ENCODE results near the gene ACTMAP.
"Not testable (repeated sequence)": the region's sequence is repeated elsewhere in the genome, so short reads cannot be mapped to it uniquely, and the experiment has no call there.

Gene ACTMAP

DNA sequence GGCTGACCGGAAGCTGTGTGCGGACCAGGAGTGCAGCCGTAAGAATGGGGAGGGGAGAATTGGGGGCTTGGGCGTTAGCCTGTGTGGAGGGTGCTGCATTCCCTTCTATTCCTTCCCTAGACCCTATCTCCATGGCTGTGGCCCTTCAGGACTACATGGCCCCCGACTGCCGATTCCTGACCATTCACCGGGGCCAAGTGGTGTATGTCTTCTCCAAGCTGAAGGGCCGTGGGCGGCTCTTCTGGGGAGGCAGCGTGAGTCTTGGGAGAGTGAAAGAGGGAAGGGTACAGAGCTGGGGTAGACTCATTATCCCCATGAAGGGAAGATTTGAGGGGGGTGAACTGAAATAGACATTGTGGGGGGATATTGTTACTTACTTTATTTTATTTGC lies 25.4 kb upstream of the ACTMAP start:
- DNase-seq = no peak

DNA sequence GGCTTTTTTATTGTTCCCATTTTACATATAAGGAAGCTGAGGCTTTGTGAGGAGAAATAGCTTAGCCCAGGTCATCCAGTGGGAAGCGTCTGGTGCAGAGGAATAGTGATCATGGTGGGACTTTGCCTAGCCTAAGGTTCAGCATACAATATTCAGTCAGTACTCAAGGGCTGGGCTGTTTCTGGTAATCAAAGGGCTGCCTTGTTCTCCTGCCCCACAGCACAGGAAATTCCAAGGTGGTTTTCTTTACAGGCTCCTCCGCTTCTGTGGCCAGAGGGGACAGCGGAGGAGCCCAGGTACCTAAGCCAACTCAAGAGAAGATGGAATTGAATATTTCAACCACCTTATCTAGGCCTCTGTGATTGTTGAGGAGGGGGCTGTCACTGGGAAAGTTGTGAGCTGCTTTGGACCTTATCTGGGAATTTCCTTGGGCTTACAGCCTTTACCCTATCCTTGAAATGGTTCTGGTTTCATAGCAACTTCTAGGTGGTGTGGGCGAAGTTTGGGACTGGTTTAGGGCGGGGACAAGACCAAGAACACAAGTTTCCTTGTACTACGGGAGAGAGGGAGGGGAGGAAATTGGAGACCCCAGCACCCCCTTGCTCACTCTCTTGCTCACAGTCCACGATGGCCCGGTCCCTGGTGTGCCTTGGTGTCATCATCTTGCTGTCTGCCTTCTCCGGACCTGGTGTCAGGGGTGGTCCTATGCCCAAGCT lies 24.8 kb upstream of the ACTMAP start, which contains the start of gene MIA:
MIA (plus strand) TSS at position 606 of the 716 bp plus-strand sequence; CDS start at position 628, 22 bp downstream.
- DNase-seq = no peak

DNA sequence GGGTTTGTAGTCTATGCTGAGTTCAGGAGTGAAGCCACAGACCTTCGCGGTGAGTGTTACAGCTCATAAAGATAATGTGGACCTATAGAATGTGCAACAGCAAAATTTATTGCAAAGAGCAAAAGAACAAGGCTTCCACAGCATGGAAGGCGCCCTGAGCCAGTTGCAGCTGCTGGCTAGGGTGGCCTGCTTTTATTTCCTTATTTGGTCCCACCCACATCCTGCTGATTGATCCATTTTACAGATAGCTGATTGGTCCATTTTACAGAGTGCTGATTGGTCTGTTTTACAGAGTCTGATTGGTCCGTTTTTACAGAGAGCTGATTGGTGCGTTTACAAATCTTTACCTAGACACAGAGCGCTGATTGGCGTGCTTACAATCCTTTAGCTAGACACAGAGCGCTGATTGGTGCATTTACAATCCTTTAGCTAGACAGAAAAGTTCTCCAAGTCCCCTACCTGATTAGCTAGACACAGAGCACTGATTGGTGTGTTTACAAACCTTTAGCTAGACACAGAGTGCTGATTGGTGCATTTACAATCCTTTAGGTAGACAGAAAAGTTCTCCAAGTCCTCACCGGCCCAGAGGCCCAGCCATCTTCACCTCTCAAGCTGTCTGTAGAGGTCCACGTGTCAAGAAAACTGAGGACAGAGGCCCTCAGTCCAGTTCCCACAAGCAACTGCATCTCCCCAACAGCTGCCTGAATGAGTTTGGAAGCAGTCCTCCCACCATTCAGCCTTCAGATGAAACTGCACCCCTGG lies 21.0 kb upstream of the ACTMAP start:
- DNase-seq = not testable (repeated sequence)

DNA sequence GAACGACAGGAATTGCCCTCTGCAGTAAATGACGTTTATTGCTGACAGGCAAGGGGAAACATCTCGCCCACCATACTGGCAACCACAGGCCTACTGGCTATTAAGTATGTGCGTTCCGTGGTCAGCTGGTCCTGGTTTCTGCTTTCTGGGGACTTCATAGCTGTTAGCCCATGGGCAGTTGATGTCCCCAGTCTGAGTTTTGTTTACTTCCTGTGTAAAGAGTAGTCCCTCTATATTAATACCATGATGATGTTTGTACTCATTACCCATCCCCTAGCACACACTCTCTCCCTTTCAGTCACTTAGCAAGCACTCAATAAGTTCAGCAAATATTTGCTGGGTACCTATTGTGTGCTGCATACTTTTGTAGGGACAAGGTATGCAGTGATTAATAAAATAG lies 18.6 kb upstream of the ACTMAP start:
- no peak for DNase-seq

DNA sequence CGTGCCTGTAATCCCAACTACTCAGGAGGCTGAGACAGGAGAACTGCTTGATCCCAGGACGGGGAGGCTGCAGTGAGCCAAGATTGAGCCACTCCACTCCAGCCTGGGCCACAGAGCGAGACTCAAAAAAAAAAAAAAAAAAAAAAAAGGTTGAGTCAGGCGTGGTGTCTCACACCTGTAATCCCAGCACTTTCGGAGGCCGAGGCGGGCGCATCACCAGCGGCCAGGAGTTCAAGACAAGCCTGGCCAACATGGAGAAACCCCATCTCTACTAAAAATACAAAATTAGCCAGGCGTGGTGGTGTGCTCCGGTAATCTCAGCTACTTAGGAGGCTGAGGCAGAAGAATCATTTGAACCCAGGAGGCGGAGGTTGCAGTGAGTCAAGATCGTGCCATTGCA lies 16.1 kb upstream of the ACTMAP start:
- DNase-seq = not testable (repeated sequence)

DNA sequence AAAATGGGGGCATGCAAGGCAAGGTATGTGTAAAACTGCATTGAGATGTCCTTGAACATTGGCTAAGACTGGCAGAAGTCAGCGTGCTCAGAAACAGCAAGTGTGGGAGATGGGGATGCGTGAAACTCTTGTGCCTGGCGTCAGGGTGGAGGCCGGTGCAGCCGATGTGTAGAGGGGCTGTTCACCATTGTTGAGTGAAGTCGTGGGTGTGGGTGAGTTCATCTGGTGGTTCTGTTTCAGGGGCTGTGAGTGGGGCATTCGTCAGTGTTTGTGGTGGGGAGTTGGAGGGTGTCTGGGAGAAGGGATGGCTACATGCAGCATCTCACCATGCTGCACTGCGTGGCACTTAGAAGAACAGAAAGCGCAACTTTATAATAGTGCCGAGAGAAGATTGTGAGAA lies 13.7 kb upstream of the ACTMAP start:
- DNase-seq = no peak

DNA sequence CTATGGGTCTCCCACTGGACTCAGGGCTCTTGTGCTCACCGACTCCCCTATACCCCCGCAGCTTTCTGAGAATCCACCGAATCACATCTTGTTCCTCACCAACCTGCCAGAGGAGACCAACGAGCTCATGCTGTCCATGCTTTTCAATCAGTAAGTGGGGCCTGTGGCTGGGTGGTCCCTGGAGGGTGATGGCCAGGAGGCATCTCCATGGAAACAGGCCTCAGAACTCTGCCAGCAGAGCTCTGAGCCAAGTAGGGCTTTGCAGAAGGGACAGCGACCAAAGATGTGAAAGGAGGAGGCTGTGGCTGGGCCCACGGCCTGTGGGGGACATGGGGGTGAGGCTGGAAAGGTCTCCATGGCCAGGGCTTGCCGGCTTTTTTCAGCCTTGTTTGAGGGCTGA lies 13.2 kb upstream of the ACTMAP start:
- DNase-seq = no peak

DNA sequence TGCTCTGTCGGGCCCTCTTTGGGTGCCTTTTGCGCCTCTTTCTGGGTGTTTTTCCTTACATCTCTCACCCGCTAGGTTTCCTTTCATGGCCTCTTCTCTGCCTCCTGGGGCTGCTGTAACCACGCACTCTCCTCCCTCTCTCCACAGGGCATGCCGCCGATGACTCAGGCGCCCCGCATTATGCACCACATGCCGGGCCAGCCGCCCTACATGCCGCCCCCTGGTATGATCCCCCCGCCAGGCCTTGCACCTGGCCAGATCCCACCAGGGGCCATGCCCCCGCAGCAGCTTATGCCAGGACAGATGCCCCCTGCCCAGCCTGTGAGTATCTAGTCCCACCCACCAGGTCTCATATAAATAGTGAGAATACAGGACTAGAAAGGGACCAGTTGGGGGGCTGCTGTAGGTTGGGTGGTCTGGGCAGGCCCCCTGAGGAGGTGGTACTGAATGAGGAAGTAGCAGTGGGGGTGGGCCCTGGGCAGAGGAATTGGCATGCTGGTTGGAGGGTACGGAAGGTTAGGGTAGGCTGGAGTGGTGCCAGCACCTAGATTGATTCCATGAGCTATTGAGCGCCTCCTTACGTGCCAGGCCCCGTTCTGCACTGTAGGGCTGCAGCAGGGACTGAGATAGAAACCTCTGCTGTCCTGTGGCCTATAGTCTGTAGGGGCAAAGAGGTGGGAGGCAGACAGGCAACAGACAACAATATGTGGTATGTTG lies 12.6 kb upstream of the ACTMAP start:
- DNase-seq = no peak

DNA sequence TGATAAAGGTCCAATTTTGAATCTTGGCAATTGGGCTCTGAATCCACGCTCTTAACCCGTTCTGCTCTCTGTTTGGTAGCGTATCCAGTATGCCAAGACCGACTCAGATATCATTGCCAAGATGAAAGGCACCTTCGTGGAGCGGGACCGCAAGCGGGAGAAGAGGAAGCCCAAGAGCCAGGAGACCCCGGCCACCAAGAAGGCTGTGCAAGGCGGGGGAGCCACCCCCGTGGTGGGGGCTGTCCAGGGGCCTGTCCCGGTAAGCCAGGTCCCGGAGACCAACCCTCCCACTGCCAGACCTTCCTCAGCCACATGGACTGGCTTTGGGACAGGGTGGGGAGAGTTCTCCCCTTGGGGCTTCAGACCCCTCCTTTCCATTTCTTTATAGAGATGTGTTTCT lies 9.1 kb upstream of the ACTMAP start:
- no peak for DNase-seq

DNA sequence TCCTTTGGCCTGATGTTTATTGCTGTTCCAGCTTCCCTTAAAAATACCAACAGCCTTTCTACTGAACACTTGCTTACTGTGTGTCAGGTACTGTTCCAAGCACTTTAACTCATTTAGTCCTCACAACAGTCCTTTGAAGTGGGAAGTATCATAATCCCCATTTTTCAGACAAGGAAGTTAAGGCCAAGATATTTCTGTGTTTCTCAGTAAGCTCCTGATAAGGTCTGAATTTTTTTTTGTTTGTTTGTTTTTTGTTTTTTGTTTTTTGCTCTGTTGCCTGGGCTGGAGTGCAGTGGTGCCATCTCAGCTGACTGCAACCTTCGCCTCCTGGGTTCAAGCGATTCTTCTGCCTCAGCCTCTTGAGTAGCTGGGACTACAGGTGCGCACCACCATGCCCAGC lies 8.2 kb upstream of the ACTMAP start:
- no peak for DNase-seq

DNA sequence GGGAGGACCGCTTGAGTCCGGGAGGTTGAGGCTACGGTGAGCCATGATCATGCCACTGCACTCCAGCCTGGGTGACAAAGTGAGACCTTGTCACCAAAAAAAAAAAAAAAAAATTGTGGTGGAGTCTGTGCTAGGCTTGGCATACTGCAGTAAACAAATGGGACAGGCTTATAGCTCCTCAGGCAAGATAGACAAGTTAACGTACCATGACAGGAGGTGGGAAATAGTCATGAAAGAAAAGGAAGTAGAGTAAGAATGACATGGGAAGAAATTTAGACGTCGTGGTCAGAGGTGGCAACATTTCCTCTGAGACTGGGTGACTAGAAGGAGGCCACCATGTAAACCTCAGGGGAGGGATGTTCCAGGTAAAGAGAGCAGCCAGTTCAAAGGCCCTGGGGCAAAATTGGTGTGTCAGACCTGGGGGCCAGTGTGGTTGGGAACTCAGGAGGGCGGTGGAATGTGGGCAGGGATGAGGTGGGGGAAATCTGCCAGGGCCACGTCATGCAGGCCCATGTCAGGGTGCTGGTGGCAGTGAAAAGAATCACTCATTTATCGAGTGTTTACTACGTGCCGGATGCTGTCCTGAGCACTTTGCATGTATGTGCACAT lies 6.3 kb upstream of the ACTMAP start:
- no peak for DNase-seq

DNA sequence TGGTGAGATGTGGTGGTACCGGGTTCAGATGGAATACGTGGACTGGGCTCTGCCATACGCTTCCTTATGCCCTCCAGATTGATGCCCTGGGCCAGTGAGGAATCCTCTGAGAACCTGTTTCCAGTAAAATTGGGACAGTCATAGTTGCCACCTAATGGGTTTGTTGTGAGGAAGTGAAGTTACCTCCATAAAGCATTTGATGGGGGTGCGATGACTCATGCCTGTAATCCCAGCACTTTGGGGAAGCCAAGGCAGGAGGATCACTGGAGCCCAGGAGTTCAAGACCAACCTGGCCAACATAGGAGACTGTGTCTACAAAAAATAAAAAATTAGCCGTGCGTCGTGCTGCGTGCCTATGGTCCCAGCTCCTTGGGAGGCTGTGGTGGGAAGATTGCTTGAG lies 5.5 kb upstream of the ACTMAP start:
- DNase-seq = no peak

DNA sequence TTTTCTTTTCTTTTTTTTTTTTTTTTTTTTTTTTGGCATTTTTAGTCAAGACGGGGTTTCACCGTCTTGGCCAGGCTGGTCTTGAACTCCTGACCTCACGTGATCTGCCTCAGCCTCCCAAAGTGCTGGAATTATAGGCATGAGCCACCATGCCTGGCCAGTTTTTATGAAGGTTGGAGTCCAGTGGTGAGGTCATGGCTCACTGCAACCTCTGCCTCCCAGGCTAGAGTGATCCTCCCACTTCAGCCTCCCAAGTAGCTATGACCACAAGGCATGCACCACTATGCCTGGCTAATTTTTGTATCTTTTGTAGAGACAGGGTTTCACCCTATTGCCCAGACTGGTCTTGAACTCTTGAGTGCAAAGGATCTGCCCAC lies 5.0 kb upstream of the ACTMAP start:
- no peak for DNase-seq

DNA sequence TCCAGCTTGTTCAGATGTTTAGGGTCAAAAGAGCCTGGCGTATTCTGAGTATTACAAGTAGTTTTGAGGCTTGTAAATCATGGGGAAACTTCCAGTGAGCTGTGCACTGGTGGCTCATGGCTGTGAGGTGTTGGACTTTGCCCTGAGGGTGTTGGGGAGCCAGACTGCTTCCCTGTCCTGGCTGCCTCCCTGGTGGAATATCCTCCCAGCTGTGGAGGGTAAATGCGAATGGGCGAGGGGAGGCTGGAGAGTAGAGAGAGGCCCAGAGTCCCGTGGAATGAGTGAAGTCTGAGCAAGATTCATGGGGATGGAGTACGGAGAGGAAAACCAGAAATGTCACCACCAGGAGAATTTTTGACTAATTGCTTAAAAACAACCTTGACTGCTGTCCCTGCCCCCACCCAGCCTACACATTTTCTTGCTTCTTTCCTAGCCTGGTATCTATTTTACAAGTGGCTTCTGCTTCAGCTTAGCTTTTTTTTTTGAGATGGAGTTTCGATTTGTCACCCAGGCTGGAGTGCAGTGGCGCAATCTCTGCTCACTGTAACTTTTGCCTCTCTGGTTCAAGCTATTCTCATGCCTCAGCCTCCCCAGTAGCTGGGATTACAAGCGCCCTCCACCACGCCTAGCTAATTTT lies 4.5 kb upstream of the ACTMAP start:
- DNase-seq = no peak

DNA sequence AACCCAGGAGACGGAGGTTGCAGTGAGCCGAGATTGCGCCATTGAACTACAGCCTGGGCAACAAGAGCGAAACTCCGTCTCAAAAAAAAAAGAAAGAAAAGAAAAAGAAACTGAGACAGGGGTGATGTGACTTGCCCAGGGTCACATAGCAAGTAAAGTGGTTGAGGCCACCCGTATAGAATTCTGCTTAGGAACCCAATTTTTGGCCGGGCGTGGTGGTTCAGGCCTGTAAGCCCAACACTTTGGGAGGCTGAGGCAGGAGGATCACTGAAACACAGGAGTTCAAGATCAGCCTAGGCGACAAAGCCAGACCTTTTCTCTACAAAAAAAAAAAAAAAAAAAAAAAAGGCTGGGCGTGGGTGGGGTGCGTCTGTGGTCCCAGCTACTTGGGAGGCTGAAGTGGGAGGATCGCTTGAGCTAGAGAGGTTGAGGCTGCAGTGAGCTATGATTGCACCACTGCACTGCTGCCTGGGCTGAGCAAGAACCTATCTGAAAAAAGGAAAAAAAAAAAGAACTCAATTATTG lies 2.0 kb upstream of the ACTMAP start:
- DNase-seq = no peak

DNA sequence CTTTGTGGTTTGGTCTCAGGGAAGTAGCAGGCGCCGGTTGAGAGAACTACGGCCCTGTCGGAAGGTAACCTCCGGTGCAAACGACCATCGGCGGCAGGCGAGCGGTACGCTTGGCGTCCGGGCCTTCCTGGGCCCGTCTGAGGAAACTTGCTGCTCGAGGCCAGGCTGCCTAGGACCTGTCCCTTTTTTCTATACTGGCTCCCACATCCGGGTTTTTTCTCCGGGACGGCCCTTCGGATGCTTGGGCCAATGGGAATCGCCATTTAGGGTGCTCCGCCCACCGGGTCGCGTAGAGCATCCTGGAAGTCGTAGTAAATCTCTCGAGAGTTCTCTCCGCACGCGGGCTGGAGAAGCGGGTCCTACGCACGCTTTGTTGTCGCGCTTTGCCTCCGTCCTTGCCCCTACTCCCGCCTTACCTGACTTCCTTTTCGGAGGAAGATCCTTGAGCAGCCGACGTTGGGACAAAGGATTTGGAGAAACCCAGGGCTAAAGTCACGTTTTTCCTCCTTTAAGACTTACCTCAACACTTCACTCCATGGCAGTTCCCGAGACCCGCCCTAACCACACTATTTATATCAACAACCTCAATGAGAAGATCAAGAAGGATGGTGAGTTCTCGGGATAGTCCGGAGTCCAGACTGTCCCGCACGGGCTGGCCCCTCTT lies 729 bp upstream of the ACTMAP start, which contains the start of gene SNRPA:
SNRPA (plus strand) TSS at position 330 of the 664 bp plus-strand sequence; CDS start at position 536, 206 bp downstream.
- DNase-seq = peak; percentile 99

DNA sequence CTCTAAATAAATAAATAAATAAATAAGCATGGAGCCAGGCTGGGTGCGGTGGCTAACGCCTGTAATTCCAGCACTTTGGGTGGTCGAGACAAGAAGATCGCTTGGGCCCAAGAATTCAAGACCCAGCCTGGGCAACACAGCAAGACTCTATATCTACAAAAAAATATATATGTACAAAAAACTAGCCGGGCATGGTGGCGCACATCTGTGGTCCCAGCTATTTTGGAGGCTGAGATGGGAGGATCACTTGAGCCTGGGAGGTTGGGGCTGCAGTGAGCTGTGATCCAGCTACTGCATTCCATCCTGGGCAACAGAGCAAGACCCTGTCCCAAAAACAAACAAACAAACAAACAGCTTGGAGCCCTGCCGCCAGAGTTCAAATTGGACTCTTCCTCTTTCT lies 2.7 kb downstream of the ACTMAP start:
- no peak for DNase-seq

DNA sequence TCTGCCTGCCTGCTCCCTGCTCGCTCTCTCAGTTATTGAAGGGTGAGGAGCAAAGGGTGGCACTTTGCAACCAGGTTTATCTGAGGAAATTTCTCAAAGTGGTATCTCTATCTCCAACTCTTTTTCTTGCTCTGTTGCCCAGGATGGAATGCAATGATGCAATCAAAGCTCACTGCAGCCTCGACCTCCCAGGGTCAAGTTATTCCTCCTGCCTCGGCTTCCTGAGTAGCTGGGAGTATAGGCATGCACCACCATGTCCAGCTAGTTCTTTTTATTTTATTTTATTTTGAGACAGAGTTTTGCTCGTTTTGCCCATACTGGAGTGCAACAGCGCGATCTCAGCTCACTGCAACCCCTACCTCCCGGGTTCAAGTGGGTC lies 4.9 kb downstream of the ACTMAP start:
- no peak for DNase-seq

DNA sequence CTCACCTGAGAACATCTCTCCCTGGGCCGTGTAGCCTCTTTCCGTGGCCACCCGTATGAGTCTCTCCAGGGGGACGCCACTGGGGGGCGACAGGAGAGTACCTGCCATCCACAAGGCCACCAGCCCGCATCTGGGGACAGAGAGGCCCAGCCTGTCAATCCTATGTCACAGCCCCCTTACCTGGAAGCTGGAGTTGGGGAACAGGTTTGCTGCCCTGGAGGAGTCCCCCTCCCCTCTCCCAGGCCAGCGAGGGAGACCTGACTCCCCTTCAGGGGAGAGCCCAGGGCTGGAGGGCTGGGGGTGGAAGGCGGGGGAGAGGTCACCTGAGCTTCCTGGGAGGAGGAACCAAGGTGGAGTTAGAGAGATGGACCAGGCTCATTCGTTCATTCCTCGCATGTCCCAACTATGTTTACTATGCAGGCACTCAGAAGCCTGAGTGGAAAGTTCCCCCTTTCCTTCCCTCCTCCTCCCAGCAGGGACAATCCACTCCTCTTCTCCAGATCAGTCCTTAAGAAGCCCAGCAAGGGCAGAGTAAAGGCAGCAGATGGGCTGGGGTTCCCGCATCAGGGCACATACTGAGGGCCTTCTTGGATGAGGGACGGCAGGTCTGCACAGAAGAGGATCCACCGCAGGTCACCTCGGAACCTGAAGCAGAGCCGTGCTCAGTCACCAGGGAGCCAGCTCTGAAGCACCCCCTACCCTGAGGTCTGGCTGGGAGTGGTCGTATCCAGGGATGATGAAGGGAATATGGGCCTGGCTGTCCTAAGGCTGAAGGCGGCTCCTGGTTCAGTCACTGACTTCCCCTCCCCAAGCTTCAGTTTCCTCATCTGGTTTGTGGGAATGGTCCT lies 5.5 kb downstream of the ACTMAP start:
- no peak for DNase-seq

DNA sequence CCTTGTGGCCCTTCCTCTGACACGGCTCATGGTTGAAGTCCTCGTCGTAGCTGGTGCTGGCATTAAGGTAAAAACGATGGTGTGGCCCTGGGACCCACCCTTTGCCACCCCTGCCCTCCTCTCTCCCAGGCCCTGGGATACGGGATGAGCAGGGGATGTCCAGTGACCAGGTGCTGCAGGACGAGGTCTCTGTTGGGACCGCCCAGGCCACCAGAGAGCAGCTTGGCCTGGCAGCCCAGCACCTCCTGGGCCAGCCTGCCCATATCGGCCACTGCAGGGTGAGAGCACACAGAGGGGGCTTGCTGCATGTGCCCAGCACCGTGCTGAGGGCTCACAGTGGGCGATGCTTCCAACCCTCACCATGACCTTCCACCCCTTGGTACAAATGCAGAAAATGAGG lies 6.4 kb downstream of the ACTMAP start:
- no peak for DNase-seq

DNA sequence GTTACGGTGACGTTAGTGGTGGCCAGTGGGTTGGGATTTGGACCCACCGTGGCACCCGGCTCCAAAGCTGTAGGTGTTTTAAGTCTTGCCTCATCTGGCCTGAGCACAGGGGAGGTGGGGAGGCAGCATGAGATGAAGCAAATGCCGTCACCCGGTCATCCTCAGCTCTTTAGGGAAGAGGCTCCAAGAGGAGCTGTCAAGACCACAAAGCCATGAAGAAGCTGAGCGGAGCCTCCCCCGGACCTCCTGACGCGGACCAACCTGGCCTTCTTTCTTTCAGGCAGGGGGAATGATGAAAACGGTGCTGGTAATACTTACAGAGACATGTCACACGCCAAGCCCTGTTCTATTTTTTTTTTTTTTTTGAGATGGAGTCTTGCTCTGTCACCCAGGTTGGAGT lies 7.4 kb downstream of the ACTMAP start:
- no peak for DNase-seq

Data from NCI-H1694 treated with DMSO at 0.1 percent for 48 hours (cell line).